GM12874 (cell line): ENCODE measurements around the gene PINK1.

Experiments used
- CTCF ChIP-seq: IDR thresholded peaks from 2 replicates; pipeline ENCODE4 v1.5.1; 2011; ENCODE audit warnings: low read depth, mild to moderate bottlenecking, control low read depth, low read length, moderate library complexity; ENCODE audit not compliant: insufficient read depth

Gene PINK1

GRCh38 chr1:20661207-20662109 lies 28.2 kb downstream of the PINK1 start, which contains the start of gene DDOST:
Gene DDOST (minus strand): TSS chr1:20661369. CDS start chr1:20661350, 19 bp downstream.
- peak; percentile 43 for TF ChIP-seq CTCF

DNA sequence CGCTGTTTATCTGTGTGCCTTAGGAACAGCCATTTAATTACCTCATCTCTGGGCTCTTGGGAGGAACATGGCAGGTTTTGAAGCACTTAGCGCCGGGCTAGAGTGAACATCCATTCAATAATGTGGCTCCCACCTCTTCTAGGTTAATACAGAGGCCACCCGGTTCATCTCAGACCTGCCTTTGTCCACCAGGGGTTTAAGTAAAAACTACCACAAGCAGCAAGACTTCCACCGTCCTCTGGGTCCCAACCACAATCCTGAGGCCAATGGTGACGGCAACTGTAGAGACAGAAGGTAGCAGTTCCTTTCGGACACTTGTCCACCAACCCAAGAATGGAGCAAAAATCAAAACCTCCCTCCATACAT lies 28.8 kb downstream of the PINK1 start:
- TF ChIP-seq CTCF, result no peak

DNA sequence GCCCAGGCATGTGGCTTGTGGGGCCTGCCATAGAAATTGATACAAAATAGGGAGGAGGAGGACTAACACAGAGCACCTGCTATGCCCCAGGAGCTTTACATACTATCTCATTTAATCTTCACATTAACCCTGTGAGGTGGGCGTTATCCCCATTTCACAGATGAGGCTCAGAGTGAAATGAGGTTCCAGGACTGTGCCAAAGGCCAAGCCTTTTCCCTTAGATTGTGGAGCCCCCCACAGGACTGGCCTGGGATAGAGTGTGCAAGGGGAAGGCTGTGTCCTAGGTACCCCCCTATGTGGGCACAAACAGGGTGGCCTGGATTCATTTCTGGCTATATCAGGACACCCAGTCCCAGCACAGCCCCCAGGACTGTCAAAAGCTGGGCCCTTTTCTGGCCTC lies 30.1 kb downstream of the PINK1 start:
- TF ChIP-seq CTCF, result 0 out of 2 replicates have a peak, but pooled peaks have one; percentile 4

DNA sequence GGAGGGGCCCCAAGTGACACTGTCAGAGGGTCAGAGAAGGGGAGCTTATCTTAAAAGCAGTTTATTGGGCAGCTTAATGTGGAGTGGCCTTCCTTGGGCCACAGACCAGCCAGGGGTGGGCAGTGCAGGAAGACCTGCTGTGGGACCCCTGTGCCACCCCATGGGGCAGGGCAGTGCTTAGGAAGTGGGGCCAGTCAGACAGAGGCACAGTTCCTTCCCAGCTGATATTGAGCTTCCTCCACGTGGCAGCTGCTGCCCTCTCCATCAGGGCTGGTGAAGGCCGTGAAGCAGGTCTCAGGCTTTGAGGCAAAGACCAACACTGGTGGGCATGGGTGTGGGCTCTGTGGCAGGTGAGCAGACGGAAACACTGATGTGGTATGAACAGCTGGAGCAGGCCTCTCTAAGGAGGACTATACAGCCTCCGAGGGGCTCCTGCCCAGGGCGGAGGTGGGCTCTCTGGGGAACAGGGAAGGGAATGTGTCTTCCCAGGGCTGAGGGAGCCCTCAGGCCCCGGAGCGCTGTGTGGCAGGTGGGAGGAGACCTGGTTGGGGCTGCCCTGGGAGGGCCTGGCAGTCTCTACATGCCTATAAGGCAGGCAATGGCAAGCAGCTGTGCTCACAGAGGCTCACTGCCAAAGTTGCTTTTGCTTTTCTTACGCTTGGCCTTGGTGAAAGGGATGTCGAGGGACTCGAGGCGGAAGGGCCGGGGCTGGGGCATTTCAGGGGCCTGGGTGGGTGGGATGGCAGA lies 30.9 kb downstream of the PINK1 start:
- TF ChIP-seq CTCF, result no peak

DNA sequence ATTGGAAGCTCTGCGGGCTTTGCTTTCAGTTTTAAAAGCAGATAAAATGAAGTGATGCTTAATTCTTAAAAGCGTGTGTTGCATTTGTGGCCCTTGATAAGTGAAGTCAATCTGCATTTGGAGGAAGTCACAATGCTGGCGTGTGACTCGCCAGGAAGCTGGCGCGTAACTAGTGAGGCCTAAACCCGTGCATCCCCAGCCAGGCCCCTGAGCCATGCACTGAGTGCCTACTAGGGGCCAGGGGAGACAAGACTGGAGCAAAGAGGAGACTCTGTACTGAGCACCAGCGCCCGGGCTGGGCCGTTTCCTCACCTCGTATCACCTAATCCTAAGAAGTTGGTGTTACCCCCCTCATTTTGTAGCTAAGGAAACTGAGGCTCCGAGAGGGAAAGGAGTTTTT lies 32.5 kb downstream of the PINK1 start:
- TF ChIP-seq CTCF, result no peak

DNA sequence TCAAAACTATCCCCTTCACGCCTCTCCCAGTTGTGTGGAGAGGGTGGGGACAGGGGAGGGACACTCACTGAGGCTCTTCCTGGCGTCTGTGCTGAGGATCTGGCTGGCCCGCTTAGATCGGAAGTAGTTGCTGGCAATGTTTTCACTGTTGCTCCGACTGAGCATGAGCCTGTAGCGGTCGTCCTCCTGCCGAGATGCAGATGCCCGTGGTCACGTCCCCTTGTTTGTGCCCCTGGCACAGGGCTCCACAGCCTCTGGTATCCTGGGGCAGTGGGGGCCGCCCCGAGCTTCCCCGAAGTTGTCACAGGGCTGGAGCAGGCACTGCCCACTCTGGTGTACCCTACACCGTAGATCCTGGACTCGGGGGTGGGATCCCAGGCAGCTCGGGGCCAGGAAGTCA lies 32.9 kb downstream of the PINK1 start:
- TF ChIP-seq CTCF, result no peak

DNA sequence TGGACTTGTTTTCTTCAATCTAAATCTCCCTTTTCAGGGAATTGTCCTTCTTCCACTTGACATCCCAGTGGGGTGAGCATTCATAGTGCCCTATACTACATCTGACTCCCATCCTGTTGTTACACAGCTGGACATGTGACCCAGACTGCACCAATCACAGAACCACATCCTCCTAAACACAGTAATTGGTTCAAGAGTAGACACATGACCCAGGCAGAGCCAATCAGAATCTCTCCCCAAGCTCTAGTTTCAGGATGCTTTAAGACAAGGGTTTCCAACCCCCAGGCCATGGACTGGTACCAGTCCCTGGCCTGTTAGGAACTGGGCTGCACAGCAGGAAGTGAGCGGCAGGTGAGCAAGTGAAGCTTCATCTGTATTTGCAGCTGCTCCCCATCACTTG lies 33.5 kb downstream of the PINK1 start:
- no peak for TF ChIP-seq CTCF
